GM18909 (cell line): Measurements from ENCODE around the gene GDI2.
"Not testable (repeated sequence)": the region's sequence is repeated elsewhere in the genome, so short reads cannot be mapped to it uniquely, and the experiment has no call there.

Experiments used
- ATAC-seq: cut with Tn5 transposase; IDR thresholded peaks from one replicate; pipeline ENCODE4 v1.9.1; 2021; ENCODE audit warnings: mild to moderate bottlenecking; ENCODE audit not compliant: unreplicated experiment, poor library complexity

Gene GDI2

DNA sequence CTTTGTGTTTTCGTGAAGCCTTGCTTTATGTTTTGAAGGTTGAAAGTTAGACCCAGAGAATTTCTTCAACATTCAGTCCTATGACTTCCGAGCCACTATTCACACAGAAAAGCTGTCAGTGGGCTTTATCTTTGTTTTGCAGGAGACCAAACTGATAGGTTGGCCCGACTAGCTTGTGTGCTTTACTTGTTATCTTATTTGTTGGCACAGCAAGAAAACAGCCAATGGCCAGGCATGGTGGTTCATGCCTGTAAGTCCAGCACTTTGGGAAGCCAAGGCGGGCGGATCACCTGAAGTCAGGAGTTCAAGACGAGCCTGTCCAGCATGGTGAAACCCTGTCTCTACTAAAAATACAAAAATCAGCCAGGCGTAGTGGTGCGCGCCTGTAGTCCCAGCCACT lies 16.0 kb upstream of the GDI2 start:
- no peak for ATAC-seq

DNA sequence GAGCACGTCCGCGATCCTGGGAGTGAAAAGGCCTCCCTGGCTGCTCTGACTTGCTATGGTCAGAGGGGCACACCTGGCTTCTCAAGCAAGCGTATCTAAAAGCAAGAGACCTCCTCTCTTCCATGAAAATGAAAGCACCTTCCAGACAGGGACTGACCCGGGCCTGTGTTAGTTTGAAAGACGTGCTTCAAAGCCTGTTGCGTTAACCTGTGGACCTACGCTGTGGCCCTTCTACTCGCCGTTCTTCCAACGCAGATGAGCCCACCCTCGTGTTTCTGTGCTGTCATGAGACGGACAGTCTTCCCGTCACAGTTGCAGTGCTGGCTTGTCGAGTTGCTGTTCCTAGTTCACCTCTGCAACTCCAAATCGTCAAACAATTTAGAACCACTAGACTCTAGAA lies 15.5 kb upstream of the GDI2 start:
- ATAC-seq, result no peak

DNA sequence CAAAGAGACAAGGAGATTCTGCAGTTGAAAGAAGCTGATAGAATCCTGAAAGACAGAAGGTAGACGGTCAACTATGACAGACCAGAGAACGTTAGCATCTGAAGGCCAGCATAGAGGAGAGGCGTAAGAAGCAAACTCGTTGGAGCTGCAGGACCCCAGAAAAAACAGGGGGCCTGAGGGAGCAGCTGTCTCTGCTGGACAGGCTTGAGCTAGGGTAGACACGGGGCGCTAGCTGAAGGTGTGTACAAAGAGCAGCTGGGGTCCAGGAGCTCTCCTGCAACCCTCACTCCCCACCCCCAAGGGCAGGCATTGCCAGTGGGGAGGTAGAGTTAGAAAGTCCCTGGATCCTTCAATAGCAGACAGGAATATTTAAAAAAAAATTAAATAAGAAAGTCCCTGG lies 14.6 kb upstream of the GDI2 start:
- ATAC-seq, result no peak

DNA sequence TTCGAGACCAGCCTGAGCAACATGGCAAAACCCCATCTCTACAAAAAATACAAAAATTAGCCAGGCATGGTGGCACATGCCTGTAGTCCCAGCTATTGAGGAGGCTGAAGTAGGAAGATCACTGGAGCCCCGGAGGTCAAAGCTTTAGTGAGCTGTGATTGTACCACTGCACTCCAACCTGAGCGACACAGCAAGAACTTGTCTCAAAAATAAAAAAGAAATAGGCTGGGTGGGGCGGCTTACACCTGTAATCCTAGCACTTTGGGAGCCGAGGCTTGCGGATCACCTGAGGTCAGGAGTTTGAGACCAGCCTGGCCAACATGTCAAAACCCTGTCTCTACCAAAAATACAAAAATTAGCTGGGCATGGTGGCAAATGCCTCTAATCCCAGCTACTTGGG lies 13.3 kb upstream of the GDI2 start:
- not testable (repeated sequence) for ATAC-seq

DNA sequence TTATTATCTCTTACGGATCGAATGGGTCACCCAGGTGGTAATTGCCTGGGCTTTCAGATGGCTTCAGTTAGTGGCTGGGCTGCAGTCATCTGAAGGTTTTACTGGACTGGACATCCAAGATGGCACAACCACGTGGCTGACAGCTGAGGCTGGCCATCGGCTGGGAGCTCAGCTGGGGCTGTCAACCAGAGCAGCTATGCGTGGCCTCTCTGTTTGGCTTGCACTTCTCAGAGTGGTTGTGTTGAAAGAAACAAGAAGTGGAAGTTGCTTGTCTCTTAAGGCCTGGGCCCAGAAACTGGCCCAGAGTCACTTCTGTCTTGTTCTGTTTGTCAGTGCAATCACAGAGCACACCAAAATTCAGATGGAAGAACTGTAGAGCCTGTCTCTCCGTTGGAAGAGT lies 5.7 kb upstream of the GDI2 start:
- ATAC-seq, result no peak

DNA sequence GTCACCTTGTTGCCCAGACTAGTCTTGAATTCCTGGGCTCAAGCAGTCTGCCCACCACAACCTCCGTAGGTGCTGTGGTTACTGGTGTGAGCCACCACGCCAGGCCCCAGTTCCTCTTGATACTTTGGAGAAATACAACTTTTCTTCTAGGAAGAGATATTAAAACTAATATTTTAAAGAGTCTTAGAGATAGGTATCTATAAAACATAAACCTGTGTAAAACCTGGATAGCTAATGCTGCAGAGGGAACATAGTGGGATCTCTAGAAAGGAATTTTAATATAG lies 4.8 kb upstream of the GDI2 start:
- ATAC-seq, result no peak

DNA sequence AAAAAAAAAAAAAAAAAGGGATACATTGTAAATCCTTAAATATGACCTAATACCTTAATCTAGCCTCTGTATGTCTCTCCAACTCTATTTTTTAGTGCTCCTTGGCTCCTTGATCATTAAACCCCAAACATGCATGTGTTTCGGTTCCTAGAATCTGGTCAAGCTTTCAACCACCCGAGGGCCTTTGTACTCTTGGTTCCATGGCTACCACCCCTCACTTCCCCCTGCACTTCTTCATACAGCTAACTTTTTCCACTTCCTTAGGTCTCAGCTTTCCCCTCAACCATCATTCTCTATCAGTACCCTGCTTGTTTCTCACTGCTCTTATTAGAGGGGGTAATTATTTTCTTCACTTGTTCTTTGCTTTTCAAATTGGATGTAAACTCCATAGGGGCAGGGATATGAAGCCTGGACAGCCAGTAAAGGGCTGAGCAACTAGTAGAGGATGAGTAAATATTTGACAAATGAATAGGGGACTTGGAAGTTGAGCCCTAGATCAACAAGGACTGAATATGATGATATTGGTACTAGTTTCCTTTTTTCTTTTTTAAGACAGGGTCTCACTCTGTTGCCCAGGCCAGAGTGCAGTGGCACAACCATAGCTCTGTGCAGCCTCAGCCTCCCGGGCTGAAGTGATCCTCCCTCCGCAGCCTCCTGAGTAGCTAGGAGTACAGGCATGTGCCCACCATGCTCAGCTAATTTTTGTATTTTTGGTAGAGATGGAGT lies 4.3 kb upstream of the GDI2 start:
- no peak for ATAC-seq

DNA sequence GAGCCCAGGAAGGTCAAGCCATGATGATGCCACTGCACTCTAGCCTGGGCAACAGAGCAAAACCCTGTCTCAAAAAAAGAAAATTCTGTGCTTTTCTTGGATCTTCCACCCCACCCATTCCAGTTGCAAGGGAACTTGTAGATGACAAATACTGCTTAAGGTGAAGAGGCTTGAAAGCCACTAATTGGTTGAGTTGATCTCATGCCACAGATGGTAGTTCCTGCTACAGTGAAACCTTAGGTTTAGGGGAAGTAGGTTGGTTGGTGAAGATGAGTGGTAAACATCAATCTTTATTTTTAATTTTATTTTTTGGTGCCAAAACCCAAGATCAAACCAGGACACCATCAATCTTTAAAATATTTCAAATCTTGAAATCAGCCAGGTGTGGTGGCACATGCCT lies 2.9 kb upstream of the GDI2 start:
- ATAC-seq, result no peak

DNA sequence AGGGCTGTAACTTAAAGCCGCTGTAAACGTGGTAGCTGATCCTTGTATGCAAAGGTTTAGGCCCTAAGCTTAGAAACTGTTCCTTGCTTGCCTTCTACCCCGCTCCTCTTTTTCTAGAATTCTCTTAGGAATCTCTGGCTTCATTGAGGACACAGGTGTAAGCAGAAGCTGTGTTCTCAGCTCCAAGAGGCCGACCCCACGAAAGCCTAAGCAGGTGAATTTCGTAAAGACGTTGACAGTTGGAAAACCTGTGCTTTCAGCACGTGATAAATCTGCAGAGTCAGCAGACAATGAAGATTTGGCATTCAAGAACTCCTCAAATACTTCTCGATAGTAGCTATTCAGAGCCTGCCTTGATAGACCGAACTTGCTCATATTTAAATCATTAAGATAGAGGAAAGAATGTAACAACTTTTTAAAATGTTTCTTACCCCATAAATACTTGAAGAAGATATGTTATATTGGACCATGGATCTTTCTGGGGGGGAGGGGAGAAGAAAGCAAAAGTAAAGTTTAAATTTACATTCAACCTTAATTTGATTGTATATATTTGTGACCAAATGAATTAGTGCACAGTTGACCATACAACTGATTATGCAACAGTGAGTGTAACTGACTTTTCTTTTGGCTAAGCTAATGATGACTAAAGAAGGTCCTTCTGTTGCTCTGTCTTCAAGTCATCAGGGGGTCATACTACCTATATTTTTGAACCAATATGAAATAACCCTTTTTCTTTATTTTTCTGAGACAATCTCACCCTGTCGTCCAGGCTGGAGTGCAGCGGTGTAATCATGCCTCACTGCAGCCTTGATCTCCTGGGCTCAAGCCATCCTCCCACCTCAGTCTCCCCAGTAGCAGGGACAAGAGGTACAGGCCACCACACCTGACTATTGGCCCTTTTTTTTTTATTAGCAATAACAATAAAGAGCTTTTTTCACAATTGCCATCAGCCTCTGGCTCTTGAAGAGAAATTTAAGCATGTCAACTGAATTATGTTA lies 1.2 kb upstream of the GDI2 start:
- peak; percentile 19 for ATAC-seq

DNA sequence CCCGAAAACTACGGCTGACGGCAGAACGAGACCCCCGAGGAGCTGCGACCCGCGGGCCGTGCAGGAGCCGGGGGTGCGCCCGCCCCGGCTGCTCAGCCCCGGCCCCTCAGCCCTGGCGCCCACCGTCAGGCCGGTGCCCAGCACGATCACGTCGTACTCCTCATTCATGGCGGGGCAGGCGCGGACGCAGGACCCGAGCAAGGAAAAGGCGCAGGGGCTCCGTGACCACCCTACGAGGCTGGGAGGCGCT lies 218 bp downstream of the GDI2 start:
- ATAC-seq, result peak; percentile 37

DNA sequence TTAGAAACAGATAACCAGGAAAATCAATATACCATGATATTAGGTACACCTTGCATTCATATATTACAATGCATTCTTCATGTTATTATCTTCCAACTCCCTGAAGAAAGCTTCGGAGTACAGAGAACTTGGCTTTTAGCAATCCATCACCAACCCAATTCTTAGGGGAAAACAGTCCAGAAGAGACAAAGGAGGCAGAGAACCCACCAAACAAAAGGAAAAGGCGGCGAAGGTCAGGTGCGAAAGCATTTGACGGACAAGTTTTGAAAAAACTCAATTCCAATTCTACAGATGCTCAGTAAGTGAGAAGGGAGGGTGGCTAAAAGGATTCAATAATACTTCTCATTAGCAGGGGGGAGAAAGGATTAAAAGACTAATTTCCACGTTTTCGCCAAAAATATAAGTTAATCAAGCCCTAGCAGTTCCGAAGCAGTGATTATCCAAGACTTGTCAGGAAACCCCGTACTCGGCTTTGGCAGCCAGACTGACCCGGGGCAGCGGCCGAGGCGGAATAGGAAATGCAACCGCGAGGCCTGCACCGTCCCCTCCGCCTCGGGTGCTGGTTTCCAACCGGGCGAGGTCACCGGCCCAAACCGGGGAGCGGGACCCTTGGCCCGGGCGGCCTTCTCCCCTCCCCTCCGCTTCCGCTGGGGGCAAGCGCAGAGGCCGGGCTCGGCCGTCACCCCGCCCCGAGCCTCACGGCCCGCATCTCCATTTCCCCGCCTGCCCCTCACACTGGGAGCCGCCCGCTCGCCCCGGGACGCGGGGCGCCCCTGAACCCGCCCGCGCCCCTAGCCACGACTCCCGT lies 747 bp downstream of the GDI2 start:
- ATAC-seq, result peak; percentile 34

DNA sequence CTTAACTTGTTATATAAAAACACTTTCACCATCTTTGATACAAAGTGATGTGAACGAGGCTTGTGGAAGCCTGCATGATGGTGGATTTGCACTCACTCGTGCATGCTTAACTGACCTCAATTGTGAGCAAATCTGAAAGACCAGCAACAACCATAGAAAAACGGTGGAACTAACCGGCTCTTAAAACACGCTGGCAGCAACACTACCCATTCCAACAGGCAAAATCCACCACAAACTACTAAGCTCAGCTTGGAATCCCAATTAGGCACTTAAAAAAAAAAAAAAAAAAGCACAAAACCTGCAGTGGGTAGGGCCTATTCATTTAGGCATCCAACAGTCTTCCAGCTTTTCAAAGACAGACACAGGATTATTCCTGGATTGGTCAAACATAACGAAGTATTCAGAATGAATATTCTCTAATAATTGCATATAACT lies 1.8 kb downstream of the GDI2 start:
- ATAC-seq, result no peak

DNA sequence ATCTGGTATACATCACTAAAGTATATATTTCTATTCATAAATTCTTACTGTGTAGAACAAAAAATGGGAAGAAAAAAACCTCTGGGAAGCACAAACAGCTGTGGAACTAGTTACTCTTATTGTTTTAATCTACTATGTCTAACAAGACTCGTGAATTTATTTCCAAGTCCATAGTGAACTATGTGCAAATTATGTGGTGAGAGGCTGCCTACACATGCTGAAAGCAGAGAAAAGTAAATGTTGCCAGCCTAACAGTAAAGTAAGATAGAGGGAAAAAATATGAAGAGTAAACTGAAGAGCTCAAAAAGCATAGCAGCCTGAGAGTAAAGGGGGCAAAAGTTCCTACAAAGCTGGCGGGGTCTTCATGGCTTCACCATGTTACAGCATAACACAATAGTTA lies 3.0 kb downstream of the GDI2 start:
- no peak for ATAC-seq

DNA sequence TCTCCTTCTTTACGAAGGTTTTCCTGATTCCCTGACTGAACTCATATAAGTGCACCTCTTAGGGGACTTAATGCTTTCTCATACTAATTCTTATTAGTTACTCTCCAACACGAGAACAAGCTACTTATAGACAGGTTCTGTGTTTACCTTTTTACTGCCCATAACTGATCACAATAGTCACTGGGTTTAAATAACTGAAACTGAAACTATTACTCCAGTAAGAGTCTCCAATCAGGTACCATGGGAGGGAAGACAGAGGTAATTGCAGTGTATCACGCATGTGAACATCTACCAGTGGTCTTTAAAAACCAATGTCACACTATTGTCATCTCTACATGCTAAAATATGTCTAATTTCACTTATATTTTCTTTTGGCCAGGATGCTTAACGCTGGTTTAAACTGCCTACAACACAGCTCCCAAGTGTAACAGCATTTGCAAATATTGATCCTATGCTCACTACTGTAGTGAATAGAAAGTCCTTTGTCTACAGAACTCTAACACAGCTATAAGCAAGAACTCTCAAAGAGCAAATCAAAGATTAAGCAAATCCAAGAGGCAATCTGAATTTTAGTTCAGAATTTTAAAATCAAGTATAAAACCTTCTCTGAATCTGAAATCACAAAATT lies 3.6 kb downstream of the GDI2 start:
- no peak for ATAC-seq

DNA sequence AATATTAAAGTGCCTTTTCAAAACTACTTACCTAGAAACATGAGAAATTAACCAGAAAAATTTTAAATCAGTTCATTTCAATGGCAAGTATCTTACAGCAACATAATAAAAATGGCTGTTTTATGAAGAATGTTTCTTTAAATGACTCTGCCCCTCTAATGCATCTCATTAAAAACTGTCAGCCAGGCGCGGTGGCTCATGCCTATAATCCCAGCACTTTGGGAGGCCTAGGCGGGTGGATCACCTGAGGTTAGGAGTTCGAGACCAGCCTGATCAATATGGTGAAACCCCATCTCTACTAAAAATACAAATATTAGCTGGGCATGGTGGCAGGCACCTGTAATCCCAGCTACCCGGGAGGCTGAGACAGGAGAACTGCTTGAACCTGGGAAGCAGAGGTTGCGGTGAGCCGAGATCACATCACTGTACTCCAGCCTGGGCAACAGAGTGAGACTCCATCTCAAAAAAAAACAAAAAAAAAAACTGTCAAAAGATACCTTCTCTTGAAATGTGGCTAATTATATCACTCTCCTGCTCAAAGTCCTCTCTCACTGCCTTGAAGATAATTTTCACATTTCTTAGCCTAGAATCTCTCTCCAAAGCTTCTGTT lies 4.3 kb downstream of the GDI2 start:
- ATAC-seq, result not testable (repeated sequence)

DNA sequence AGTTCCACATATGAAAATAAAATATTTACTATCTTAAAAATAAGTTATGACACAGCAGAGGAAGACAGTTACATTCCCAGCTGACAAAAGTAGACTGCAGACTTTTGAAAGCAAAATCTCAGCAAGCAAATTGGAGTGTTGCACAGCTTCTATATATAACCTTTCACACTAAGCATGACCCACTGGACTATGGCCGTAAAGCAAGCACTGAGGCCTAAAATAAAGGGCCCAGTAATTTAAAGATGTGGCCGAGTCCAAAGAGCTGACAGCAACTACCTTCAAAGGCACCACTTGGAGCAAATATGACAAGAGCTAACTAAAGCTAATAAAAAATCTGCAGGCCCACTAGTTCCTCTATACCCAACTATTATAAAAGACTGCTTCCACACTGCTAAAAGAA lies 6.5 kb downstream of the GDI2 start:
- no peak for ATAC-seq

DNA sequence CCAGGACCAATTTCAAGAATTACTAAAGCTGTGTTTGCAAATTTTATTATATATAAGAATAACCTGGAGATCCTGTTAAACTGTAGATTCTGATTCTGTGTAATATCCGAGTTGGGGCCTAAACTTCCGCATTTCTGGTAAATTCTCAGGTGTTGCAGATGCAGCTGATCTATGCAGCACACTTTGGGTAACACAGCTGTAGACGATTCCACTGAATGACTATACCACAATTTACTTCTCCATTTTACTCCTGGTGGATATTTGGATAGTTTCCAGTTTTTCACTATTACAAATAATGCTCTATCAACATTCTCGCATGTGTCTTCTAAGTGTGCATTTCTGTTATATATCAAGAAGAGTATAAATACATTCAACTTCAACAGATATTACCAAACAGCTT lies 7.5 kb downstream of the GDI2 start:
- no peak for ATAC-seq

DNA sequence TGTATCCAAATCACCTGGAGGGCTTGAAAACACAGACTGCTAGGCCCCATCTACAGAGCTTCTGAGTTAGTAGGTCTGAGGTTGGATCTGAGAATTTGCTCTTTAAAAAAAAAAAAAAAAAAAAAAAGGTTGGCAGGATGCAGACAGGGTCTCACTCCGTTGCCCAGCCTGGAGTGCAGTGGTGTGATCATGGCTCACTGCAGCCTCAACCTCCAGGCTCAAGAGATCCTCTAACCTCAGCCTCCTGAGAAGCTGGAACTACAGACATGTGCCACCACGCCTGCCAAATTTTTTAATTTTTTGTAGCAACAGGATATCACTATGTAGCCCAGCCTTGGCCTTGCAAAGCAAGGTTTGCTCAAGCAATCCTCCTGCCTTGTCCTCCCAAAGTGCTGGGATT lies 8.0 kb downstream of the GDI2 start:
- ATAC-seq, result no peak

DNA sequence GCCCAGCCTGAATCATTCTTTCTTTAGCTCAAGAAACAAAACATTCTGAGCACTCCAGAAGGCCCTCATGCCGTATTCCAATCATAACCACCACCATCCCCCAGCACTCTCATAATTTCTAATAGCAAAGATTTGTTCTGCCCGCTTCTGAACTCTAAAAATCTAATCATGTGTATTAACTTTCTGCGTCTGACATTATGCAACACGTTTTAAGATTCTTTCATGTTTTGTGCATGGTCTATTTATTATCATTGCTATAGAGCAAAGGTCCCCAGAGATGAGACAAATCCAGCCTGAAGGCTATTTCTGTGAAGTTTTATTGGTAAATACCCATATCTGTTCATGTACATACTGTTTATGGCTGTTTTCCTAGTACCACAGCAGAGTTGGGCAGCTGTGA lies 8.8 kb downstream of the GDI2 start:
- no peak for ATAC-seq

DNA sequence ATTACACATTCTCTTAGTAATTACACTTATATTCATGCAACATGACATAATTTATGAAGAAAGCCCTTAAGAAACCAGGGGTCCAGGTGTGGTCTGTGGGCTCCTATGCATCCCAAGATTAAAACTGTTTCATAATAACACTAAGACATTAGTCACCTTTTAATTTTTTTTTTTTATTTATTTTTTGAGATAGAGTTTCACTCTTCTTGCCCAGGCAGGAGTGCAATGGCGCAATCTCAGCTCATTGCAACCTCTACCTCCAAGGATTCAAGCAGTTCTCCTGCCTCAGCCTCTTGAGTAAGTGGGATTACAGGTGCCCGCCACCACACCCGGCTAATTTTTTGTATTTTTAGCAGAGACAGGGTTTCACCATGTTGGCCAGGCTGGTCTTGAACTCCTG lies 12.5 kb downstream of the GDI2 start:
- ATAC-seq, result no peak
